Measurements from ENCODE around the gene CP. TPM values are rescaled to one million over a fixed set of nuclear protein-coding genes. Genes with fewer than 3 reads are reported as not detected.
"Not testable (repeated sequence)": the region's sequence is repeated elsewhere in the genome, so short reads cannot be mapped to it uniquely, and the experiment has no call there.

The CP gene
- total RNA-seq, result 10.2 TPM

DNA sequence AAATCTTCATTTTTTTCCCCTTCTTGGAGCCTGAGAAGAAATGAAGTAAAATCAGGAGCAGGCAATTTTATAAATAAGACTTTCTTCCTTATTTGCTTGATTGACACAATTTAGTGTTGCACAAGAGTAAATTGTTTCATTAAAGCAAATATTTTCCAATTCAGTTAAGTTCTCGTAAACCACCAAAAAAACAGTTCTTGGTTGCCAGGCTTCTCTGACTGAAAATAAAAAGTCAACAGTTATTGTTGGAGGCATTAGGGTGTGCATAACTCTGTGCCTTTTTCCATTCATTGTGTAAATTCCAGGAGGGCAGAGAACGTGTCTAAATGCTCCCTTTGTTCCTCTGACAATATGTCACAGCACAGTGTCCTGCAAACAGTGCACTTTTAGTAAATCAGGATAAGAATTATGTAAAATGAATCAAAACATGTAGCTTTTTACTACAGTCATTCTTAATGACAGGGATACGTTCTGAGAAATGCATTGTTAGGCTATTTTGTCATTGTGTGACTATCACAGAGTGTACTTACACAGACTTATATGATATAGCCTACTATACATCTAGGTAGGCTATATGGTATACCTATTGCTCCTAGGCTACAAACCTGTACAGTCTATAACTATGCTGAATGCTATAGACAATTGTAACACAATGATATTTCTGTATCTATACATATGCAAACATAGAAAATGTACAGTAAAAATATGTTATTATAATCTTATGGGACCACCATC, at the start of gene CP:
TSS of gene CP (minus strand) at position 47 of the 735 bp plus-strand sequence. CDS start at position 10, 37 bp downstream.
- no peak for DNase-seq (ENCODE audit: low read depth in 2 of 3, low spot score in 2 of 3)

DNA sequence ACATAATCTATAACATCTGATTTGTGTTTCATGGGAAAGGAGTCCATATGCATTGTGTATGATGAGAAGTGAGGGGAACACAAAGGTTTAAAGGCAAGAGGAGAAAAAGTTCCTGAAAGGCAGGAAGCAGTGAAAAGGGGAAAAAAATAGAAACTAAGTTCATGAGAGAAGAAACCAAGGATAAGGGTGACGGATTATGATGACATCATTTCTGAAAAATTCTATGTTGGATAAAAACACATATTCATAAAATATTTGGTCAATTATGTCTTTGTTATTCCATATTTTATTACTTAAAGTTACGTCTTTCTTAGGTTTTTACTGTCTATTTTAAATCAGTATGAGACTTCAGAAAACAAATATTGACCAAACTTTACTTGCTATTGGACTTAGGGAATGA, 48.6 kb upstream of the CP start:
- DNase-seq (ENCODE audit: low read depth in 2 of 3, low spot score in 2 of 3), result no peak

DNA sequence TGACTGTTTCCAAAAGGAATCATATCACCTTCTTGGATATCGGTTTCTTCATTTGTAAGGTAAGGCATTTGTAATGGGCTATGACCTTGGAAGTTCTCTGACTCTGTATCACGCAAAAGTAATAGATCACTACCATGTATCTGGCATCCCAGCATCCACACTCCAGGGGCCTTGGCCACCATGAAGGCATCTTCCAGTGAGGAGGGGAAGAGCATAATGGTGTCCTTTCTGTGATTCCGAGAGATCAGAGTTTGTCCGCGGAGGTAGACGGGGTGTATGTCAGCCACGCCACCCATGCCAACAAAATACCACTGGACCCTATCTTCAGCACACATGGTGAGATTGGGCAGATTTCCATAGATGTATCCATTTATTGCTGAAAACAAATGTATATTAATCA, 48.1 kb upstream of the CP start:
- DNase-seq (ENCODE audit: low read depth in 2 of 3, low spot score in 2 of 3), result no peak

DNA sequence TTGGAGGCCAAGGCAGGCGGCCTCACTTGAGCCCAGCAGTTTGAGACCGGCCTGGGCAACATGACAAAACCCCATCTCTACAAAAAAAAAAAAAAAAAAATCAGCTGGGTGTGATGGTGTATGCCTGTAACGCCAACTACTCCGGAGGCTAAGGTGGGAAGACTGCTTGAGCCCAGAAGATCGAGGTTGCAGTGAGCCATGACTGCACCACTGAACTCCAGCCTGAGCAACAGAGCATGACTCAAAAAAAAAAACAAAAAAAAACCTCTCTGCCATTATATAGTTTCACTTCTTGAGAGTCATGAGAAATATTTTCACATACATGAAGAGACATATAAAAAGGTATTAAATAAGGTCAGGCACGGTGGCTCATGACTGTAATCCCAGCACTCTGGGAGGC, 45.9 kb upstream of the CP start:
- no peak for DNase-seq (ENCODE audit: low read depth in 2 of 3, low spot score in 2 of 3)

DNA sequence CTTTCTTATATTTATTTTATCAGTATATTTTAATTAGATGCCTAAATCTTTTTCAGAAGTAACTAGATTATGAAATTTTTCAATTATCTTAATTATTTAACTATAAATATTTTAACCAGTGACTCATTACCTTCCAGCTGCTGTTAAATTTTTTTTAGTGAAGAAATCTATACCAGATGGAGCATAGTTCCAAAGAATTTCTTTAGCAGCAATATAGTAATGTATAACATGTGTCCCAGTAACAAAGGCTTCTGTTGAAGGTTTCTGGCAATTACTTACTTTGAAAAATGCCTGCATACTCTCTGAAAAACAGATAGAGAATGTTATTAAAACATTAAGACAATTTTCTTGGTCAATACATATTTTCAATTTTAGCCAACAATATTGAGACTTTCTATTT, 45.1 kb upstream of the CP start:
- DNase-seq (ENCODE audit: low read depth in 2 of 3, low spot score in 2 of 3), result no peak

DNA sequence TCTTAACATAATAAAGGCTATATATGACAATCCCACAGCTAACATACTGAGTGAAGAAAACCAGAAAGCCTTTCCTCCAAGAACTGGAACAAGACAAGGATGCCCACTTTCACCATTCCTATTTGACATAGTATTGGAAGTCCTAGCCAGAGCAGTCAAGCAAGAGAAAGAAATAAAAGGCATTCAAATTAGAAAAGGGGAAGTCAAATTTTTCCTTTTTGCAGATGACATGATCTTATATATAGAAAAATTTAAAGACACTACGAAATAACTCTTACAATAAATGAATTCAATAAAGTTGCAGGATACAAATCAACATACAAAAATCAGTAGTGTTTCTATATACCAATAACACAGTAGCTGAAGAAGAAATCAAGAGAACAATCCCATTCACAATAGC, 42.2 kb upstream of the CP start:
- DNase-seq (ENCODE audit: low read depth in 2 of 3, low spot score in 2 of 3), result peak in 1 of 3 donors; percentile 12

DNA sequence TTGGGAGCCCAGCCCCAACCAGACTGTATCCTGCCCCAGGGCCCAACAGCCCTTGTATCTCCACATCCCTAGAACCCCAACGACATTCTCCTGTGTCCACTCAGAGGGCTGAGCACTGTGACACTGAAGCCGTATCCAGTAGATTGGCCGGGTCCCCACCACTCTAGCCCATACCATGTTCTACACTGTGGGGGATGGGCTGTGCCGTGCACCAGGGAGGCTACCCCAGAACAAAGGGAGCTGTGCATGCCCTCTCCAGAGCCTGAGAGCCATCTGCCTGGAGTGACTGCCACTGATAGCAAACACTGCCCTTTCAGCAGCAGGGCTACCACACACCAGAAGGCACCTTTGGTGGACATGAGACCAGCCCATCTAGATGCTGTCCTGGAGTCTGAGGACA, 37.1 kb upstream of the CP start:
- DNase-seq (ENCODE audit: low read depth in 2 of 3, low spot score in 2 of 3), result no peak

DNA sequence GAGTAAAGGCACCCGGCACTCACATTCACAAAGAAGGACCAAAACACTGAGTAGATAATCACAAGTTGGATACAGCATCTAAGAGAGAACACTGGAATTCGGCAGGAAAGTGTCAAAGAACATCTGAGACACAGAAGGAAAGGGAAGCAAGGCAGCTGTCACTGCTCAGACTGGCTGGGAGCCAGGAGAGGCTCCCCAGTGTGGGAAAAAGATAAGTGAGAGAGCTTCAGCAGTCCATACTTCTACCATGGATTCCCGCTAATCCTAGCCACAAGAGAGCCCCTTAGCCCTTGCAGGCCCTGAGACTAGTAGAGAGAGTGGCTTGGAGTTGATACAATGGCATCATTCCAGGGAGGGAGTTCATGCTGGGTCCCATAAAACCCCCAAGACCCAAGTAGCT, 36.7 kb upstream of the CP start:
- no peak for DNase-seq (ENCODE audit: low read depth in 2 of 3, low spot score in 2 of 3)

DNA sequence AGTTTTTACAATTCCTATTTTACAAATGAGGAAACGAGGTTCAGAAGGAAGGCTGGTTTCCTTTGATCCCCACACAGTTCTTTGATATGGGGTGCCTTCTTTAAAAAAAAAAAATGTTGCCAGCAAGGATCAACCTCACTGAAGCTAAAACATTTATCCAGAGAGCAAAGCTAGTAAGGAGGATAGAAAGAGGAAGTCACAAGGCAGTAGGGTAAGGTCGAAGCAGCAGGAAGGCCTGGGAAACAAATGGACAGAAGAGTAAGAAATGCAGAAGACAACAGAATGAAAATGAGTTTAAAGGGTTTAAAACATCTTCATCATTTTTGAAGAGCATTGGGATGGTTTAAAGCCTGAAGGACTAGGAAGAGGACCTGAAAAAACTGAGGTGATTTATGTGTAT, 30.6 kb upstream of the CP start:
- DNase-seq (ENCODE audit: low read depth in 2 of 3, low spot score in 2 of 3), result peak in 1 of 3 donors; percentile 29

DNA sequence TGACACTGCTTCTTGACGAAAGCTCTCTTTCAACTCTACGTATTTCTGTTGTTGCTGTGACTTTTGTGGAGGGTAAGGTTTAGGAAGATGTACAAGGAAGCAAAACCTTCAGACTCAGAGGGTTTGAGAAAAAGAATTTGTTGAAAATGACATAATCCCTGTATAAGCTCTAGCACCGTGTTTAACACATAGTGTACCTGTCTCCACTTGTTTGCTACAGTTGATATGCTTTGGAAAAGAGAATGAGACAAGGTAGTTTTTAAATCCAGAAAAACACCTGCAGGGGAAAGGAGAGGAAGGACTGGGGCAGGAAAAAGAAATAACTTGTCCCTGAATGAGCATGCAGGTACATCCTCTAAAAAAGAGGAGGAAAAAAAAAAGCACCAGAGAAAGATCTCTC, 29.6 kb upstream of the CP start:
- DNase-seq (ENCODE audit: low read depth in 2 of 3, low spot score in 2 of 3), result no peak

DNA sequence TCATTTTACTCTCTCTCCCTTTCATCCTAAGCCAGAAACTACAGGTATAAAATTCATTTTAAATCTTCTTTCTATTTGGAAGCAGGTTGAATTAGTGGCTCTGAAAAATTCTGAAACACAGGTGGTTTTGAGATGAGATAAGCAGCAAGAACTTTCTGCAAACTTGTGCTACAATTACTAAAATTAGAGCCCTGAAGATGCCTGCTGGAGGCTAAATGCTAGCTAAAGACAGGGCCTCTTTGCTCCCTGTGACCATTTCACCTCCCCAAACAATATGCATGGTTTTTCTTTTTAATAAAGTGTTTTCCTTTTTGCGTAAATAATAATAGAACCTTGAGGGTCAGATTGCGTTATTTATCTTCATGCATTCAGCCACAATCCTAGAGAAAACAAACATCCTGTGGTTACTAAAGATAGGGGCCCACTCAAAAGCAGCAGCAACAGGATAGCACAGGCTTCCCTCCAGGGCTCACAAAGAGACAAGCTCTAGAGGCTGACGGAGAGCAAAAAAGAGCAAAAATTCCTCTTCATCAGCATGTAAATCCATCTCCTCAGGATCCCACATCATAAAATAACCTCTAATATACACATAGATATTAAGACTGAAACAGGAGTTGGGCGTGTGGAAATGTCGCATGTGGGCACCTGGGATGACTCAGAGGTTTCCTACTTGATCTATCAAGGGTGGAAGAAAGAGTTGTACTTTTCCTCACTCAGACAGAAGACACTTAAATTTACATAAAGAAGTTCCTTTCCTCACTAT, 26.5 kb upstream of the CP start:
- DNase-seq (ENCODE audit: low read depth in 2 of 3, low spot score in 2 of 3), result peak in 1 of 3 donors; percentile 14

DNA sequence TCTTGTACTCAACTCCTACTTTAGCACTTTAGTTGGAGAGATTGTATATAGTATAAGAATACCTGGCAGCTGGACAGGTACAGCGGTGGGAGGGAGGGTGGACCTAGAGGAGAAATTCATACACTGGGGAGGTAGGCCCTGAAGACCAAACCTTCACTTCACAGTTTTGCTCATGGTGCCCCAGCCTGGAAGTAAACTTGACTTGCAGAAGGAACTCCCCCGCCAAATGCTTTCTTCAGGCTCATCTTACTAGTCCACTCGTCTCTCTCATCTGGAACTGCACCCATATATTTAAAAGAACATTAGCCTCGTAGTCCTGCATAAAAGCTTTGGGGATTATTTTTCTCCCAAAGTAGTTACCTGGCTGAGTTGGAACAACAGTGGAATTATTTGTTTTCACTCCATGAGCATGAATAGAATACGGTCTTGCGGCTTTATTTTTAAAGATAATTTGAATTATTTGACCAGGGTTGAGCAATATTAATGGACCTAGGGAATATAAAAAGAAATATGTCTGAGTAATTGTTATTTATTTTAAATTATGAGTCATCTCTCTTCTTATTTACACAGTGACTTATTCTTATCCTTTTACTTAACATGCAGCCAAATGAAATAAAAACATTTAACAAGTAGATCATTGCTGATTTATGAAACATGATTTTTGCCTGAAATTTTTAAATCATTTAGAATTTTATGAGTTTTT, 25.5 kb upstream of the CP start:
- DNase-seq (ENCODE audit: low read depth in 2 of 3, low spot score in 2 of 3), result no peak

DNA sequence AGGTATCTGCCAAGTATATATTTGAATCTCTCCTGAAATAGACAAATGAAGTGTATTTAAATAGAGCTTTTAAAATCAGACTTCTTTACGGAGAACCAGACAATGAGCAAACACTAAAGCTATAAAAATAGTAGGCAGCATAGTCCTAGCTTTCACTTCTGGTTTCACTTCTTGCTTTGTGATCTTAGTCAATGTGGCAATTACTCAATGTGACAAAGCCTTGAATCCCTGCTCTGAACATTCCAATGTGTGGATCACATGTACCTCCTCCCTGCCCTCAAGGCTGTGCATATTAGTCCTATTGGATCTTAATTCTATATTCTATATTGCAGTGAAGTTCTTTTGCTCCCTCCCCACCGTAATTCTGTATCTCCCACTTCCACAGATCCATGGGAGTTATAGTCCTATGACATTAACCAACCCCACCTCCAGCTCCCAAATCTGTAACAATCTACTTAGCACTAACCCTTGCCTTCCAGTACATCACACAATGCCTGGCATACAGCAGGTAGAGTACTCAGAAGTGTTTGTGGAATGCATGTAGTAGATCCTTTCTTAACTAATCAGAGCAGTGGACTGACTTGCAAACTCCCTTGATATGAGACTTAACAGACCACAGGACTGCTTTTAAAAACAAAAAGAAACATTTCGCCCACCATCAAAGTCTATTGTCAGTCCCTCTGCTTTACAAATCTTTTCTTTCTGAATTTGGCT, 24.3 kb upstream of the CP start:
- peak in 1 of 3 donors; percentile 33 for DNase-seq (ENCODE audit: low read depth in 2 of 3, low spot score in 2 of 3)

DNA sequence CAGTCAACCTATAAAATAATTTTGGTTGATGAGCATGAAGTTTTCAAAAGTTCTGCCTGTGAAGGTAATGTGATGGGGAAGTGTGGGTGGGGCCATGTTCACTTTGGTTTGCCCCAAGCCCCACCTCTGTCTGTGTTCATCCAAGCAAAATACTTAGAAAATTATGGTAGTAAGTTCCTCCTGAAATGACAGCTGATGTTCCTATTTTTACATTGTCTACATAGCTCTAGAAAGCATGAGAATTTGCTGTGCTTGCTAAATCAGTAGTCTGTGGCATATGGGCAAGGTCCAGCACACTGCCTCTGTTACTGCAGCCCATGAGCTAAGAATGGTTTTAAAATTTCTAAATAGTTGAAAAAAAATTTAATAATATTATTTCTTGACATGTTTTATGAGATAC, 21.9 kb upstream of the CP start:
- no peak for DNase-seq (ENCODE audit: low read depth in 2 of 3, low spot score in 2 of 3)

DNA sequence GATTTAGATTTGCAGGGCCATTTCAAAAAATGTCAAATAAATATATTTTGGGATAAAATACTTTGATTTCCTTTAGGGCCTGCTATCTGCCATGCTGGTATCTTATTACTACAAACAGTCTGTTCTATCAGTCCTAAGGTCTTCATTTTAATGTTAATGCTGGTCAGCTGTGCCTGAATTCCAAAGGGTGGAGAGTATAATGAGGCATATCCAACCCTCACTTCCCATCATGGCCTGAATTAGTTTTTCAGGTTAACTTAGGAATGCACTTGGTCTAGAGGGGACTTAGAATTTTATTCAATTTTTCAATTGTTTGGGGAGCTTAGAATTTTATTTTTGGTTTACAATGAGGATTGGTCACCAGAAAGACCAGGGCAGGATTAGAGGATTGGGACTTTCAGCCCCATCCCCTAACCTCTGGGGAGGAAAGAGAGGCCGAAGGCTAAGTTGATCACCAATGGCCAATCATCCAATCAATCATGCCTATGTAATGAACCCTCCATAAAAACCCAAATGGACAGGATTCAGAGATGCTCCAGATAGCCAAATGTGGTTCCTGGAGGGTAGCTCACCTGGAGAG, 17.8 kb upstream of the CP start:
- DNase-seq (ENCODE audit: low read depth in 2 of 3, low spot score in 2 of 3), result no peak

DNA sequence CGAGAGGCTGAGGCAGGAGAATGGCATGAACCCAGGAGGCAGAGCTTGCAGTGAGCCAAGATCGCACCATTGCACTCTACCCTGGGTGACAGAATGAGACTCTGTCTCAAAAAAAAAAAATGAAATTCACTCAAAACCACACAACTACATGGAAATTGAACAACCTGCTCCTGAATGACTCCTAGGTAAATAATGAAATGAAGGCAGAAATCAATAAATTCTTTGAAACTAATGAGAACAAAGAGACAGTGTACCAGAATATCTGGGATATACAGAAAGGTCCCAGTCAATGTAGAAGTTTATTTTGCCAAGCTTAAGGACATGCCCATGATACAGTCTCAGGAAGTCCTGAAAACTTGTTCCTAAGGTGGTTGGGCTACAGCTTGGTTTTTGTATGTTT, 16.6 kb upstream of the CP start:
- DNase-seq (ENCODE audit: low read depth in 2 of 3, low spot score in 2 of 3), result not testable (repeated sequence)

DNA sequence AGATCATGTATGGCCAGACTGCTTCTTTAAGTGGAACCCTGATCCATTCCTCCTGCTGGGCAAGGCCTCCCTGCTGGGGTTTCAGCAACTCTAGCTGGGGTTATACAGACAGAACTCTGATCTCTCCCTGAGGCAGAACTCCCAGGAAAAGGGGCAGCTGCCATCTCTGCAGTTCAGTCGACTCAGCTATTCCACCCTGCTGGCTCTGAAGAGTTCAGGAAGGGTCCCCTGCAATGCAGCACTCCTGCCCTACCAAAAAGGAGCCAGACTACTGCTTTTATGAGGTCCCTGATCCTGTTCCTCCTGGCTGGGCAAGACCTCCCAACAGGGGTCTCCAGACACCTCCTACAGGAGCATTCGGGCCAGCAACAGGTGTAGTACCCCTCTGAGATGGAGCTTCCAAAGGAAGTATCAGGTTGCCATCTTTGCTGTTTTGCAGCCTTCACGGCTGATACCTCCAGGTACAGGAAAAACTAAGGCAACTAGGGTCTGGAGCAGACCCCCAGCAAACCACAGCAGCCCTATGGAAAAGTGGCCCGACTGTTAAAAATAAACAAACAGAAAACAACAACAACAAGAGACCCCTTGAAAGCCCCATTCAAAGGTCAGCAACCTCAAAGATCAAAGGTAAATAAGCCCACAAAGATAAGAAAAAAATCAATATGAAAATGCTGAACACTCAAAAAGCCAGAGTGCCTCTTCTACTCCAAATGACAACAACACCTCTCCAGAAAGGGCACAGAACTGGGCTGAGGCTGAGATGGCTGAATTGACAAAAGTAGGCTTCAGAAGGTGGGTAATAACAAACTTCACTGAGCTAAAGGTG, 14.2 kb upstream of the CP start:
- DNase-seq (ENCODE audit: low read depth in 2 of 3, low spot score in 2 of 3), result no peak

DNA sequence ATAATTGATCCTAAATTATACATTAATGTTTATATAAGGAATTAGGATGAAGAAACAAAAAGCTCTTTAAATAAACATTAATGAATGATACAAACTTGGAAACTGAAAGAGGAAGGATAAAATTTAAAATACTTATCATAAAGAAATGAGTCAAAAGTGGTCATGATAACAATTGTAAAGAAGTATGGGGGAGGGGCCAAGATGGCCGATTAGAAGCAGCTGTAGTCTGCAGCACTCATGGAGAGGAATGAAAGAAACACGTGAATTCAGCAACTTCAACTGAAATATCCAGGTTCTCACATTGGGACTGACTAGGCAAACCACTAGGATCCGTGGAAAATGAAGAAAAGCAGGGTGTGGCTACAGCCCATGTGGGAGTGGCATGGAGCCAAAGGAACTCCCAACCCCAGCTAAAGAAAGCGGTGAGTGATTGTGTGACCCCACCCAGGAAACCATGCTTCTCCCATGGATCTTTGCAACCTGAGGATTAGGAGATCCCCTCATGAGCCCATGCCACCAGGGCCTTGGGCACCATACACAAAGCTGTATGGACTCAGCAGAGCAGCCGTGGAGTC, 13.1 kb upstream of the CP start:
- no peak for DNase-seq (ENCODE audit: low read depth in 2 of 3, low spot score in 2 of 3)

DNA sequence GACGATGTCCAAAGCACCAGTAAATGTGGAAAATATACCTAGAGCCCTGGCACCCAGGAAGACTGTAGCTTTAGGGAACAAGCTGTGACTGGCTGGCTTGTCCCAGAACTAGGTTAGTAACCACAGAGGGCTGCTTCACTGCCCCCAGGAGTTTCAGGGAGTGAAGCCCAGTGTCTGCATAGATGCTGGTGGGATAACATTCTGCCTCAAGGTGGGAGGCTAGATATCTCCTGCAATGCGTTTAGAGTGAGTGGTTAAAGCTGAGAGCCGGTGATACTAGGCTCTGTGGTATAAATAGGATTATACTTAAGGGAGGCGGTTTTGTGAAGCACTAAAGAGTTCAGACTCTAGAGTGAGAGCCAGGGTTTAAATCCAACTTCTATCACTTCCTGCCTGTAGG, 11.7 kb upstream of the CP start:
- DNase-seq (ENCODE audit: low read depth in 2 of 3, low spot score in 2 of 3), result no peak

DNA sequence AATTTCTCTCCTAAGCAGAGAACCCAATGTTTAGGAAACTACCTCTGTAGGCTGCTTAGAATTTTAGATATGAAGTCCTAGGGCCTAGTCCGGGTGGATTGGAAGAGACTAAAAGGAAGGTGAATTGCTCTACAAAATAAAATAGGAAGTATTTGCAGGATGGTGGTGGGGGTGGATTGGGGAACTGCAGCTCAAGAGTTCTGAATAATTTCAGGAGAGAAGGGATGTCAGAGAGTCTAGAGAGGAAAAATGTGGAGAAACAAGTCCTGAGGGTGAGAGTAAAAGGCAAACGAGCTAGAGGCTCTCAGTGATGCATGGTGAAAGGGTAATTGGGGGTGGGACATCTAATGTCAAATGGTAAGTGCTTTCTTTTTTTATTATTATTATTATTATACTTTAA, 10.2 kb upstream of the CP start:
- DNase-seq (ENCODE audit: low read depth in 2 of 3, low spot score in 2 of 3), result no peak

Measured in hematopoietic multipotent progenitor cell (in vitro differentiated cells).